ENCODE measurements around the gene KLC1. TPM values are rescaled to one million over a fixed set of nuclear protein-coding genes. Genes with fewer than 3 reads are reported as not detected.

Gene KLC1
- total RNA-seq, 3 donors from 2014 or later = 99.3 to 188 (median 104) TPM

DNA sequence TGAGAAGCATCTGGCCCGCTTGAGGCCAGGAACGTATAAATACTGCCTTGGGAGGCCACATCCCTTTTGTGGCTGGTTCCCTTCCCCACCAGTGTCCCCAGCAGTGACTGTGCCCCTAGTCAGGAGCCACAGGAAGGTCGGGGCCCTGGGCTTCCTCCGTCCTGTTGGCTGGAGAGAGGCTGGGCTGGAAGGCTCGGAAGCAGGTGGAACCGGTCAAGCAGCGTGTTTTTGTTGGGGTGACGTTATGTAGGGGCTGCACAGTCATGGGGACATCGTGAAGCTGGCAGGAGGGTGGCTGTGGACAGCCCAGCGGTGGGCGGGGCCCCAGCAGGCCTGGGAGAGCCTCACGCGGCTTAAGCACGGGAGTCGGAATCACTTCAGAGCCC lies 76.1 kb downstream of the KLC1 start:
- intact Hi-C loops (cut with DNase I, micrococcal nuclease) = no loop called here
- H3K9me3 ChIP-seq = no peaks in the 10 kb centered on the region
- peaks cover 3% of the 10 kb centered on the region for H3K4me1 ChIP-seq (ENCODE audit: low read depth)
- no peak for ATAC-seq
- H3K4me3 ChIP-seq = no peak overlapping the region
- H3K36me3 ChIP-seq (ENCODE audit: low read depth) = no peaks in the 10 kb centered on the region
- DNase-seq = peak in 1 of 3 donors; percentile 41
- TF ChIP-seq, protein P1, sequence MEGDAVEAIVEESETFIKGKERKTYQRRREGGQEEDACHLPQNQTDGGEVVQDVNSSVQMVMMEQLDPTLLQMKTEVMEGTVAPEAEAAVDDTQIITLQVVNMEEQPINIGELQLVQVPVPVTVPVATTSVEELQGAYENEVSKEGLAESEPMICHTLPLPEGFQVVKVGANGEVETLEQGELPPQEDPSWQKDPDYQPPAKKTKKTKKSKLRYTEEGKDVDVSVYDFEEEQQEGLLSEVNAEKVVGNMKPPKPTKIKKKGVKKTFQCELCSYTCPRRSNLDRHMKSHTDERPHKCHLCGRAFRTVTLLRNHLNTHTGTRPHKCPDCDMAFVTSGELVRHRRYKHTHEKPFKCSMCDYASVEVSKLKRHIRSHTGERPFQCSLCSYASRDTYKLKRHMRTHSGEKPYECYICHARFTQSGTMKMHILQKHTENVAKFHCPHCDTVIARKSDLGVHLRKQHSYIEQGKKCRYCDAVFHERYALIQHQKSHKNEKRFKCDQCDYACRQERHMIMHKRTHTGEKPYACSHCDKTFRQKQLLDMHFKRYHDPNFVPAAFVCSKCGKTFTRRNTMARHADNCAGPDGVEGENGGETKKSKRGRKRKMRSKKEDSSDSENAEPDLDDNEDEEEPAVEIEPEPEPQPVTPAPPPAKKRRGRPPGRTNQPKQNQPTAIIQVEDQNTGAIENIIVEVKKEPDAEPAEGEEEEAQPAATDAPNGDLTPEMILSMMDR (IDR thresholded peaks at IDR 0.05) = no peak

DNA sequence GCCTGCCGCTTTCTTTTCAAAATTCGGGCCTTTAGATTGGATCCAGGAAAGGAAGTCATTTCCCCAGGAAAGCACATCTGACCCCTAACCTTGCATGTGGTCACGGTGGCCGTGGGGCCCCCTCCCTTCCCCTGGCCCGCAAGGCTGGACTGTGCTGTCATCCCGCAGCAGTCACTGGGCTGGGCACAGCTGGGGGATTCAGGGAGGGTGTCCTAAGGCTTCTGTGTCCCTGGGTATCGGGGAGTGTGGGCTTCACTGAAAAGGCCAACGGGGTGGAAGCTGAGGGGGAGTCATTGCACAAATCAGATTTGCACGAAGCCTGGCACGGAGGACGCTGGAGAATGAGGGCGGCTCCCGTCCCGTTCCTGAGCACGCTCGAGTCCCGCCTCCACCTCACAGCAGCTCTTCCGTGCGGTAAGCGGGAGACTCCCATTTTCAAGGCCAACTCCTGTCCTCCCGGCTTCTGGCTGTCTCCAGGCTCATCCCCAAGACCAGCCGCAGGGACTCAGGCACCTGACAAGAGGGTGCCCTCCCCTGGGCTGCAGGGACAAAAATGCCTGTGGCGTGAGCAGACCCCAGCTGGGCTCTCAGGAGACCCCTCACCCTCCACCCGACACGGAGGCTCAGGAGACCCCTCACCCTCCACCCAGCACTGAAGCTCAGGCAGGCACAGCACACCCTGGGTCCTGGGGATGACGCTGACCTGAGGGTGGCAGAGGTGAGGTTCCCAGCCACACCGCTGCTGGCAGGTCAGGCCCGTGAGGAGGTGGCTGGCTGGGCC lies 76.7 kb downstream of the KLC1 start:
- Histone ChIP-seq H3K4me1 (ENCODE audit: low read depth) (peaks cover 9% of the 10 kb centered on the region), H3K36me3 (ENCODE audit: low read depth) (no peaks in the 10 kb centered on the region), H3K9me3 (no peaks in the 10 kb centered on the region), H3K4me3 (no peak overlapping the region)
- ATAC-seq (no peak), DNase-seq (peak in 1 of 3 donors; percentile 29)
- intact Hi-C loops (cut with DNase I, micrococcal nuclease) = no loop called here
- TF ChIP-seq, protein P1 (IDR thresholded peaks at IDR 0.05) = no peak

DNA sequence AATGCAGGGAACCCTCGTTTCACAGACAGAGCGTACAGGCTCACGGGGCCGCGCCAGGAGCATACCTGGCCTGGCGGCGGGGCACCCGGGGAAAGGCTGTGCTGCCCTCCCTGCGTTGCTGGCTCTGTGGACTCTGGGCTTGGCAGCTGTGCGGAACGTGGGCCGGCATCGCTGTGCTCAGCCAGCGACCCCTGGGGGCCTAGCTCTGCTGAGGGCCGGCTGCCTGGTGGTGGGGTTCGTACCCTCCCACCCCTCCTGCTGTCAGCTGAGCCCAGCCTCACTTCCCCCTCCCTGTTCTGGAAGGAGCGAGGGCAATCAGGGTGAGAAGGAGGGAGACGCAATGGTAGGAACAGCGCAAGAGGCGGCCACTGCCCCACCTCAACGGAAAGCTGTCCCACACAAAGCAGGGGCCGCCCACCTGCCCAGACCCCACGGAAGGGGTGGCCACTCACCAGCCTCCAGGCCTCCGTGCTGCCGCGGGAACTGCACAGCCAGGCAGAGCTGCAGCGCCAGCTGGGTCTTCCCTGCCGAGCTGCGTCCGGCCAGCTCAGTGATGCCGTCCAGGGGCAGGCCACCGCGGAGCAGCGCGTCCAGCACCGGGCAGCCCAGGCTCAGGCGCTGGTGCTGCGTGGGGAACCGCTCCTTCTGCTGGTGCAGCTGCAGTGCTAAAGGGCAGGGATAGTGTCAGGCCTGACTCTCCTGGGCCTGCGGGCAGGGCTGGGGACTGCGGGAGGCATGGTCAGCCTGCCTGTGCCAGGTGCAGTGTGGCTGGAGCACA lies 77.7 kb downstream of the KLC1 start:
- TF ChIP-seq, protein P1 (IDR thresholded peaks at IDR 0.05) = no peak
- intact Hi-C loops (cut with DNase I, micrococcal nuclease) = no loop called here
- no peaks in the 10 kb centered on the region for H3K36me3 ChIP-seq (ENCODE audit: low read depth)
- DNase-seq (peak in 2 of 3 donors; percentile 28 to 50), ATAC-seq (no peak)
- peaks cover 17% of the 10 kb centered on the region for H3K4me1 ChIP-seq (ENCODE audit: low read depth)
- H3K4me3 ChIP-seq = no peak overlapping the region
- no peaks in the 10 kb centered on the region for H3K9me3 ChIP-seq

DNA sequence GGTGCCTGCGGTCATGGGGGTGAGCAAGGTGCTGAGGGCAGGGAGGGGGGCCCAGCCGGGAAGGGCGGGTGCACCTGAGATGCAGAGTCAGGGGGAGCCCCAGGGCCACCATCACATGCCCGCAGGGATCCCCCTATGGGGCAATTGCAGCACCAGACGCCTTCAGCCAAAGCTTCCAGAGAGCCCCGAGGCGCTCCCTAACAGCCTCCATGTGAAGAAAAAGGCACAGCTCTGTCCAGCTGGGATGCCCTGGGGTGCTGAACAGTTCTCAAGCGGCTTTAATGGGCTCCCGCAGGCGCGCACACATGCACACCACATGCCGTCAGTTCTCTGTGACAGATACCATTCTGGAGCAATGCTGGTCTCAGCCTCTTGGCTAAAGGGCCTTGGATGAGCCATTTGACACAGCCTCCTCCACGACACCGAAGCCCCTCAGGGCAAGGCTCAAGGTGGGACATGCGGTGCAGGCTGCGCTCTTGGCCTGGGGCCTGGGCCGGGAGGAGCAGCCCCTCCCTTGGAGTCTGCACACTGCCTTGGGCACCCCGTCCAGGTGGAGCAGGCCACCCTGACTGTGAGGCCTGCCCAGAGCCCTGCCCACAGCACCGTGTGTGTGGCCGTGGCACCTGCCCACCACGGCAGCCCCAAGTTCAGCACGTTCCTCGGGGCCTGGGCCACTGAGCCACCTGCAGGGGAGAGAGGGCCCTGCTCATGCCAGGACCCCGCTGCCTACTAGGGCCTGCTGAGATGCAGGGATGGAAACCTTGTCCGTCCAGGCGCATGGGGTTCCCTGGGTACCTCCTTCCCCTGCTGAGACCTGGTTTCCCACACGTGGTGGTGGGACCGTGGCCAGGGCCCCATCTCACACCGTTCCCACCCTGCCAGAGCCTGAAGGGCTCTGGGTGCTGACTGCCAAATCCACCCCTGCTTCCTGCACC lies 78.6 kb downstream of the KLC1 start:
- TF ChIP-seq, protein P1 (IDR thresholded peaks at IDR 0.05) = no peak
- Histone ChIP-seq H3K9me3 (no peaks in the 10 kb centered on the region), H3K36me3 (ENCODE audit: low read depth) (no peaks in the 10 kb centered on the region), H3K4me1 (ENCODE audit: low read depth) (peaks cover 25% of the 10 kb centered on the region), H3K4me3 (no peak overlapping the region)
- ATAC-seq (no peak), DNase-seq (no peak)
- intact Hi-C loops (cut with DNase I, micrococcal nuclease) = no loop called here

DNA sequence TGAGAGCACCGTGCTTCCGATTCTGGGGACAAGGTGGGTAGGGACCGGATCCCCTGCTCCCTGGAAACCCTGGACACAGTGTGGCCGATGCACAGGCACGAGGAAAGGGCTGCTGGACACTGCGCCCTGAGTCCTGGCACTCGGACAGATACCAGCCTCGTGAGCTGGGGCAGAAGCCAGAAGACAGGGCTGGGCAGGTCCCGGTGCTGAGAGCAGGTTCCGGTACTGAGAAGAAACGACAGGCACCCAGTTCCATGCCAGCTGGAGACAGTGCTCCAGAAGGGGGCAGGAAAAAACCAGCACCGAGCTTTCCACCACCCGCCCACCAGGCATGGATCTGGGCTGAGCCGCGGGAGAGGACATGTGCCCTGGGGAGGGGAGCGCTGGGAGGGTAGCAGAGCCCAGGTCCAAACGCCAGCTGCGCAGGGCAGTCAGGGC lies 79.8 kb downstream of the KLC1 start:
- ATAC-seq = no peak
- no peak for DNase-seq
- peaks cover 30% of the 10 kb centered on the region for H3K4me1 ChIP-seq (ENCODE audit: low read depth)
- H3K9me3 ChIP-seq = no peaks in the 10 kb centered on the region
- no peak overlapping the region for H3K4me3 ChIP-seq
- intact Hi-C loops (cut with DNase I, micrococcal nuclease) = no loop called here
- TF ChIP-seq, protein P1 (IDR thresholded peaks at IDR 0.05) = no peak
- H3K36me3 ChIP-seq (ENCODE audit: low read depth) = no peaks in the 10 kb centered on the region

Measured in mucosa of descending colon (tissue), 3 donors.